GF-D8 (cell line): ENCODE results near the gene C1orf174.
"Not testable (repeated sequence)": the region's sequence is repeated elsewhere in the genome, so short reads cannot be mapped to it uniquely, and the experiment has no call there.

ENCODE experiments used
- DNase-seq: peaks from one replicate; lab custom pipeline; 2025; lab: John Stamatoyannopoulos, UW

Gene C1orf174

DNA sequence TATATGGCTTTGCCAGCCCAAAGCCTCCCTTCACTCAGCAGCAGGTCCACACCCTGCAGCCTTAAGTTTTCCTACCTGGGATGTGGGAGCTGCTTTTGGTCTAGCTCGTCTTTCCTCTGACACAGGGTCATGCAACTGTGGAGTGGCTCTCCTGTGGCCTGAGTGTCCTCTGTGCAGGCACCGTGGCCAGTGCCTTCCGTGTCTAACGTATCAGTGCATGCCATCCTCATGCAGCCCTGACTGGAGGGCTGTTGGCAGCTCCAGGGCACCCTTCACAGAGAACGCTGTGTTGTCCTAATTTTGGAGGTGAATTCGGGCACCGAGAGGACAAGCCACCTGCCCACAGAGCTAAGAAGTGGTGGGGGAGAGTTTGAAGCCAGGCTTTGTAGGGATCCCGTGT lies 25.7 kb upstream of the C1orf174 start:
- no peak for DNase-seq

DNA sequence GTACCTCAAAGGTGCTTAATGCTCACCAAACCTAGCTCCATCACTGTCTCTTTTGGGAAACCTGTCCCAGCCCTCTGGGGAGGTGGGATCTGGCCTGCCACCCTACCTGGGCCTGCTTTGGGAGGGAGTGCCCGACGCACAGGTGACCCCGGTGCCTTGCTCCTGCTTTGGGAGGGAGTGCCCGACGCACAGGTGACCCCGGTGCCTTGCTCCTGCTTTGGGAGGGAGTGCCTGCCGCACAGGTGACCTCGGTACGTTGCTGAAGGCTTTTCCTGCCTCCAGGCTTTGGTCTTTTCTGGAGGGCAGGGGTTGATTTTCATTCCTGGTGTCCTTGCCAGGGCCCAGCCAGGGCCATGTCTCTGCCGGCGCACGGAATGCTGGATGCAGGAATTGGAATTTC lies 25.2 kb upstream of the C1orf174 start:
- no peak for DNase-seq

DNA sequence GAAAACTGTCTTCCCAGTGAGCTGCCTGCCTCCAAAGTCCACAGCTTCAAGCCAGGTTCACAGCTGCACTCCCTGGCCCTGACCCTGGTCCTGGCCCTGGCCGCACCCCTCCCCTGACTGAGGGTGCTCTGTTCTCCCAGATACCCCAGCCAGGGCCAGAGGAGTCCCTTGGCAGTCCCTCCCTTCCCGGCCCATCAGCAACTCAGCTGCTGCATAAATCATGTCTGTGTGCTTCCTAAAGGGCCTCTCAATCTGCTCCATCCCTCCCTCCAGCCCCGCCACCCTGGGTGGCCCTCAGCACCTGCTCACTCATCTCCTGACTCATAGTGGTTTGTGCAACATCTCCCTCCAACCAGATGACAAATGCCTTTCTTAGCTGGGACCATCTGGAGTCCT lies 24.8 kb upstream of the C1orf174 start:
- no peak for DNase-seq

DNA sequence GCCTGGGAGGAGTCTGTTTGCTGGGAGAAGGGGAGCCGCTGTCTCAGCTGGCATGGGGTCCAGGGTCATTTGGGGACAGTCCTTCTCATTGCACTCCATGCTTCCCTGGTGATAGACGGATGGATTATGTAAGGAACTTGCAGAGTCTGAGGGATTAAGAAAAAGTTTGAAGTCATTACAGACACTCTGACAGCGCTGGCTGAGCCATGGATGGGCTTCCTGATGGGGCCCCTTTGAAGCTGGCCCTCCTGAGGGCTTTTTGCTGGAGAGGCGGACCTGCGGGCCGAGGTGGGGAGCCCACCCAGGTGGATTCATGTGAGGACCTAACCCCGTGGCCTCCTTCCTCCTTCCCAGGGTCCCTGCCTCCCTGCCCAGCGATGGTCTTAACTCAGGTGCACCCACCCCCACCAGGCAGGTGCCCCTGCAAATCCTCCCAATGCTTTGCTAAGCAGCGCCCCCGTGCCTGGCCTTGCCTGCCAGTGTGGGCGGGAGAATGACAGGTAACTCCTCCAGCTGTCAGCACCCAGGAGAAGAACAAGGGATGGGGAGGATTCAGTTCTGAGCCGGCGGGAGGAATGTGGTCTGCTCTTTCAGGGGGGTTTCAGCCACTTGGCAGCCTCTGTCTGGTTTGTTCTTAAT lies 24.2 kb upstream of the C1orf174 start:
- DNase-seq: no peak

DNA sequence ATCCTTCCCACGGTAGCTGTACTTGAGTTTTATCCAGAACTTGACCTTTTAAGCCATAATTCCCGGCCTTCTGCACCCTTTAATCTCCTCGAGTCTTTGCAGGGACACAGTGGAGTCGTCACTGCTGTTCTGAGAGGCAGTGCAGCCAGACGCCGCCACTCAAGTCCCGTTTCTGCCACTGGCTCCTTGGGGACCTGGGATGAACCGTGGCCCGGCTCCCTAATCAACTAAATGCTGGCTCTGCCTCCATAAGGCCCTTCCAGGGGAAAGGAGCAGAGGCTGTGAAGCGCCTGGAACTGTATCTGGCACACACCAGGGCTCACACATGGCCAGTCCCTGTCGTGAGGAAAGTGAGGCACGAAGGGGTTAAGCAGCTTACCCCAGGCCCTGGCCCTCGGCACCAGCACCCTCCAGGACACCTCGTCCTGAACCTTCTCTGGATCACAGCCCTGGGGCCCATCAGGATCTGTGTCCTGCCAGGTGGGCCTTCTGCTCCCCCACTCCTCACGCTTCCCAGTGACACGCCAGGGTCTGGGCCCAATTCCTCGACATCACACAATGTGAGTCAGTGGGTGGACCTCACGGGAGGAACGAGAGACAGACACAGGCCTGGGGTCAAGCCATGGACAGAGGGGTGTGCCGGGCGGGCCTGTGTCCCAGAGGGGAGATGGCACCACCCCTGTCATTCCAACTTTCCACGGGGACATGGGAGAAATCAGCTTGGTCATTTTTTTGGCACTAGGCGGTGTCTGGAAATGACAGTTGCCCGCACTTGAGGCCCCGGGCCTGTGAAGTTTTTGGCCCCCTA lies 23.5 kb upstream of the C1orf174 start:
- DNase-seq: no peak

DNA sequence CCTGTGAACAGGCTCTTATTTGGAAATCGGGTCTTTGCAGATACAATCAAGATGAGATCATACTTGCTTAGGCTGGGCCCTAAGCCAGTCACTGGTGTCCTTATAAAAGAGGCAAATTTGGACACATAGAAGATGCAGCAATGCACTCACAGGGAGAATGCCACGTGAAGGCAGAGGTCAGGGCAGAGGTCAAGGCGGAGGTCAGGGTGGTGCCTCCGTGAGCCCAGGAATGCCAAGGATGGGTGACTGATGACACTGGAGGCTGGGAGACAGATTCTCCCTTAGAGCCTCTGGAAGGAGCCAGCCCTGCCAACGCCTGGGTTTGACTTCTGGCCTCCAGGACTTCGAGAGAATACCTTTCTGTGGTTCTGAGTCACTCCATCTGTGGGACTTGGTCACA lies 22.8 kb upstream of the C1orf174 start:
- DNase-seq: no peak

DNA sequence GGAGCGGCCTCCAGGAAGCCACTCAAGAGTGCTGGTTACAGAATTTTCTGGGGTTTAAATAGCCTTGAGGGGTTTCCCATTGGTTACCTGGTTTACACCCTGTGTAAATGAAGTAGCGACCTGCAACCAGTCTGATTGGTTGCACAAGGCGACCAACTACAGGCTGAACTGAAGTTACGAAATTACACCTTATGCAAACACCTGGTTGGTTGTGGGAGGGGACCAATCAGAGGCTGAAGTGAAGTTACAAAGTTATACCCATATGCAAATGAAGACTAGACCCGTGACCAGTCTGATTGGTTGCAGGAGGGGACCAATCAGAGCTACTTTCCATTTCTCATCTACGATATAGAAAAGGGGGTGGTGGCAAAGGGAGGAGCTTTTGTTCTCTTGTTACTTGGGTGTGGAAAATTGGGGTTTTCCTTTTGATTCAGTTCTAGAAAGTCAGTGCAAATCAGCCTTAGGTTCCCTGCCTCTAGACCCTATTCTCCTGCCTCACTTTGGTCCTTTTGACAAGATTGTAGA lies 22.2 kb upstream of the C1orf174 start:
- DNase-seq: no peak

DNA sequence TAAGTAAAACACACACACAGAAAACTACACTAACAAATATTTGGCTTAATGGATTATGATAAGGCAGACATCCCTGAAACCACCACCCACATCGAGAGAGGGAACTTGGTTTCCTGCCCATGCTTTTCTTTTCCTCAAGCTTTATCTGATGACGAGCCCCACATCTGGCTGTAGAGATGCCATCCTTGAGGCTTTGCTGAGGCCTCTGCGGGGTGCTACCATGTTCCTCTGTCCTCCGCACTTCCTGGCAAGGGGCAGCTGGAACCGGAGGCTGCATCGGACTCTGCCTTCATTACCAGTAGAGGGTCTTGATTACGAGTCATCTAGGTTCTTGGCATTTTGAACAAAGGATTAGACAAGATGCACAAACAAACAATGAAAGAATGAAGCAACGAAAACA lies 21.7 kb upstream of the C1orf174 start:
- no peak for DNase-seq

- DNase-seq: no peak
Measured at GRCh38 chr1:3919706-3920105, 19.6 kb upstream of the C1orf174 start.

- no peak for DNase-seq
Measured at GRCh38 chr1:3918966-3919611, 19.0 kb upstream of the C1orf174 start.

DNA sequence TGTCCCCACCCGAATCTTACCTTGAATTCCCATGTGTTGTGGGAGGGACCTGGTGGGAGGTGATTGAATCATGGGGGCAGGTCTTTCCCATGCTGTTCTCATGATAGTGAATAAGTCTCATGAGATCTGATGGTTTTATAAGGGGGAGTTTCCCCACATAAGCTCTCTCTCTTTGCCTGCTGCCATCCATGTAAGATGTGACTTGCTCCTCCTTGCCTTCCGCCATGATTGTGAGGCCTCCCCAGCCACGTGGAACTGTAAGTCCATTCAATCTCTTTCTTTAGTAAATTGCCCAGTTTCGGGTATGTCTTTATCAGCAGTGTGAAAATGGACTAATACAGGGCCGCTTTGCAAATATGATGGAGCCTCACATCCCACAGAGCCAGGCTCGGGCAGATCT lies 18.3 kb upstream of the C1orf174 start:
- not testable (repeated sequence) for DNase-seq

- no peak for DNase-seq
Measured at GRCh38 chr1:3917761-3918160, 17.7 kb upstream of the C1orf174 start.

- DNase-seq: no peak
Measured at GRCh38 chr1:3915551-3916121, 15.6 kb upstream of the C1orf174 start.

GRCh38 chr1:3914911-3915310 lies 14.8 kb upstream of the C1orf174 start:
- DNase-seq: no peak

DNA sequence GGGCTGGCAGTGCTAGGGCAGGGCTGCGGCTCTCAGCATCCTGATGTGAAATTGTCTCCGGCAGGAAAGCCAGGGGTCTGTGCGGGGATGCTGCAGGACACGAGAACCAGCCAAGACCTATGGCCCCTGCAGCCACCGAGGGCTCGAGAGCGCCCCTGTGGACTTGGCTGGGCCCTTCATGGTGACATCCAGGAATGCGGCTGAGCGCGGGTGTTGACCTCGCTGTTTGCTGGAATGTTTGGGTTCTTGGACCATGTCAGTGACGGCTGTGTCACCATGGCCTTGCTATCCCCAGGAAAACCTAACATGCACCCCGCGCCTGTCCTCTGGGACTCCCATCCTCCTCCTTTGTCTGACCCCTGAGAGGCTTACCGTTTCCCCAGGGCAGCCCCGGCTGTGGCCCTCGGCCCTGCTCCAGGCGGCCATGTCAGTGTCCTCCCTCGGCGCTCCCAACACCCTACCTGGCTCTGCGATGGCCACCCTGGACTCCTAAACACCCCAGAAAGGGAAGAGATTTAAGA lies 14.3 kb upstream of the C1orf174 start:
- DNase-seq: no peak

GRCh38 chr1:3912809-3913685 lies 13.0 kb upstream of the C1orf174 start:
- DNase-seq: no peak

GRCh38 chr1:3911981-3912808 lies 12.1 kb upstream of the C1orf174 start:
- DNase-seq: no peak

GRCh38 chr1:3910857-3911845 lies 11.1 kb upstream of the C1orf174 start:
- DNase-seq: no peak

- DNase-seq: no peak
Measured at GRCh38 chr1:3910049-3910731, 10.1 kb upstream of the C1orf174 start.
